ENCODE data around the gene OSBPL6.

The OSBPL6 gene

GRCh38 chr2:178426388-178426787, 232.1 kb downstream of the OSBPL6 start:
- H3K4me3 ChIP-seq (ENCODE audit: low read depth, low read length) = no peak overlapping the region
- DNase-seq (ENCODE audit: low read depth) = no peak
- TF ChIP-seq CTCF (IDR thresholded peaks at IDR 0.05; ENCODE audit: low read depth, low read length, missing control alignments) = no peak

- no peak overlapping the region for H3K4me3 ChIP-seq (ENCODE audit: low read depth, low read length)
- no peak for DNase-seq (ENCODE audit: low read depth)
- no peak for TF ChIP-seq CTCF (IDR thresholded peaks at IDR 0.05; ENCODE audit: low read depth, low read length, missing control alignments)
These were observed 233.1 kb downstream of the OSBPL6 start for GRCh38 chr2:178427458-178427857.

- H3K4me3 ChIP-seq (ENCODE audit: low read depth, low read length) = no peak overlapping the region
- no peak for TF ChIP-seq CTCF (IDR thresholded peaks at IDR 0.05; ENCODE audit: low read depth, low read length, missing control alignments)
- DNase-seq (ENCODE audit: low read depth) = no peak
These were observed 234.1 kb downstream of the OSBPL6 start for GRCh38 chr2:178428396-178428806.

- no peak for TF ChIP-seq CTCF (IDR thresholded peaks at IDR 0.05; ENCODE audit: low read depth, low read length, missing control alignments)
- no peak overlapping the region for H3K4me3 ChIP-seq (ENCODE audit: low read depth, low read length)
- DNase-seq (ENCODE audit: low read depth) = no peak
These were observed 235.0 kb downstream of the OSBPL6 start for GRCh38 chr2:178429336-178429735.

- H3K4me3 ChIP-seq (ENCODE audit: low read depth, low read length) = no peak overlapping the region
These were observed 242.3 kb downstream of the OSBPL6 start for GRCh38 chr2:178436662-178437061.

GRCh38 chr2:178441426-178441825, 247.1 kb downstream of the OSBPL6 start:
- TF ChIP-seq CTCF (IDR thresholded peaks at IDR 0.05; ENCODE audit: low read depth, low read length, missing control alignments) = no peak
- H3K4me3 ChIP-seq (ENCODE audit: low read depth, low read length) = no peak overlapping the region
- no peak for DNase-seq (ENCODE audit: low read depth)

More at GRCh38 chr2:178436662-178437061, 242.3 kb downstream of the OSBPL6 start:
- DNase-seq (ENCODE audit: low read depth) = no peak
- TF ChIP-seq CTCF (IDR thresholded peaks at IDR 0.05; ENCODE audit: low read depth, low read length, missing control alignments) = no peak

- peak overlapping the region; percentile 90; the same call in 1 of the 2 replicates for H3K4me3 ChIP-seq (ENCODE audit: low read depth, low read length)
- no peak for TF ChIP-seq CTCF (IDR thresholded peaks at IDR 0.05; ENCODE audit: low read depth, low read length, missing control alignments)
- no peak for DNase-seq (ENCODE audit: low read depth)
These were observed 254.8 kb downstream of the OSBPL6 start for GRCh38 chr2:178448968-178449661.
